Activated T-helper 1 cell treated with Interleukin-2 at 50 U/mL for 16 hours (primary cell): ENCODE results near the gene LNX2.

Experiments used
- DNase-seq: peaks from one replicate; pipeline ENCODE4 v3.0.0-alpha.2; 2020; ENCODE audit warnings: low read depth

The LNX2 gene

GRCh38 chr13:27605610-27606200 lies 14.6 kb downstream of the LNX2 start:
- DNase-seq: no peak

GRCh38 chr13:27605099-27605498 lies 15.2 kb downstream of the LNX2 start:
- DNase-seq: no peak

GRCh38 chr13:27601803-27602202 lies 18.5 kb downstream of the LNX2 start:
- no peak for DNase-seq

- DNase-seq: no peak
These were observed 19.1 kb downstream of the LNX2 start for GRCh38 chr13:27601208-27601607.

GRCh38 chr13:27600711-27601110 lies 19.6 kb downstream of the LNX2 start:
- no peak for DNase-seq

GRCh38 chr13:27599845-27600553 lies 20.3 kb downstream of the LNX2 start:
- no peak for DNase-seq

- no peak for DNase-seq
These were observed 21.2 kb downstream of the LNX2 start for GRCh38 chr13:27599096-27599495.

GRCh38 chr13:27595055-27595811 lies 25.1 kb downstream of the LNX2 start:
- no peak for DNase-seq

- no peak for DNase-seq
These were observed 27.1 kb downstream of the LNX2 start for GRCh38 chr13:27593267-27593666.

GRCh38 chr13:27592865-27593264 lies 27.5 kb downstream of the LNX2 start:
- no peak for DNase-seq

GRCh38 chr13:27588405-27588804 lies 31.9 kb downstream of the LNX2 start:
- no peak for DNase-seq

GRCh38 chr13:27587095-27587746 lies 33.1 kb downstream of the LNX2 start:
- no peak for DNase-seq

- no peak for DNase-seq
These were observed 36.7 kb downstream of the LNX2 start for GRCh38 chr13:27583645-27584044.

- DNase-seq: no peak
These were observed 42.0 kb downstream of the LNX2 start for GRCh38 chr13:27578121-27579030.

- no peak for DNase-seq
These were observed 45.7 kb downstream of the LNX2 start for GRCh38 chr13:27574661-27575060.

GRCh38 chr13:27573265-27573664 lies 47.1 kb downstream of the LNX2 start:
- DNase-seq: no peak

GRCh38 chr13:27572234-27572901 lies 48.0 kb downstream of the LNX2 start:
- DNase-seq: no peak

GRCh38 chr13:27570906-27571305 lies 49.4 kb downstream of the LNX2 start:
- no peak for DNase-seq

GRCh38 chr13:27569405-27569804 lies 50.9 kb downstream of the LNX2 start:
- DNase-seq: no peak

- no peak for DNase-seq
These were observed 54.5 kb downstream of the LNX2 start for GRCh38 chr13:27565818-27566217.

- no peak for DNase-seq
These were observed 57.9 kb downstream of the LNX2 start for GRCh38 chr13:27562457-27562856.
